GM12878 (cell line): ENCODE results near the gene PDE6D.

Experiments
- CHD1 ChIP-seq: IDR thresholded peaks from 2 replicates; pipeline ENCODE4 v1.6.1; 2012; ENCODE audit warnings: low read depth, low read length, improper control_type of control experiment
- CTCF ChIP-seq, 3 experiments: IDR thresholded peaks in 2 of 3; conservative IDR thresholded peaks in 1 of 3; 2 replicates each; pipeline ENCODE4 v1.5.1; 2011; ENCODE audit warnings: low read depth in 3 of 3, low read length in 3 of 3, mild to moderate bottlenecking in 3 of 3, control low read depth in 2 of 3, moderate library complexity in 2 of 3, inconsistent platforms in 1 of 3, mixed read lengths in 1 of 3; ENCODE audit not compliant: control insufficient read depth in 2 of 3, insufficient read depth in 1 of 3; ENCODE audit errors: extremely low read depth in 1 of 3
- EGR1 ChIP-seq, 2 experiments: IDR thresholded peaks; 1 replicate in 1 of 2; 2 replicates in 1 of 2; pipeline ENCODE4 v1.6.1; 2011 to 2012; ENCODE audit warnings: low read depth in 2 of 2, low read length in 2 of 2, borderline replicate concordance in 1 of 2, mild to moderate bottlenecking in 1 of 2, moderate library complexity in 1 of 2
- JUND ChIP-seq: IDR thresholded peaks from 2 replicates; pipeline ENCODE4 v1.6.1; 2012; ENCODE audit warnings: low read depth, mild to moderate bottlenecking, low read length, improper control_type of control experiment, moderate library complexity
- MTA3 ChIP-seq: IDR thresholded peaks from 2 replicates; pipeline ENCODE4 v1.6.1; 2012; ENCODE audit warnings: low read length, inconsistent platforms, borderline replicate concordance
- POLR2AphosphoS2 ChIP-seq: IDR thresholded peaks from 2 replicates; pipeline ENCODE4 v1.6.1; 2011; ENCODE audit warnings: low read depth, mild to moderate bottlenecking, low read length, improper control_type of control experiment, moderate library complexity
- RB1 ChIP-seq: fragments of 450-650 bp; formaldehyde crosslinking; IDR thresholded peaks from 2 replicates; pipeline ENCODE4 v1.6.1; 2017; ENCODE audit warnings: mild to moderate bottlenecking, borderline replicate concordance
- RCOR1 ChIP-seq: conservative IDR thresholded peaks from 2 replicates; pipeline ENCODE4 v1.6.1; 2012; ENCODE audit warnings: low read depth, low read length, improper control_type of control experiment
- YY1 ChIP-seq: IDR thresholded peaks from 2 replicates; pipeline ENCODE4 v1.6.1; 2011; ENCODE audit warnings: low read depth, mild to moderate bottlenecking, low read length

GRCh38 chr2:231816327-231817026 lies 35.4 kb upstream of the PDE6D start:
- TF ChIP-seq POLR2AphosphoS2 (no peak), YY1 (no peak), EGR1 (IDR thresholded peaks at IDR 0.05; ENCODE audit: borderline replicate concordance in 1 of 2, low read depth in 2 of 2, low read length in 2 of 2) (no peak), CTCF (IDR thresholded peaks at IDR 0.05 in 2 of 3, conservative IDR thresholded peaks at IDR 0.05 in 1 of 3; ENCODE audit: control insufficient read depth in 2 of 3, extremely low read depth in 1 of 3, insufficient read depth in 1 of 3, low read depth in 3 of 3, low read length in 3 of 3) (no peak), JUND (no peak), RB1 (no peak), RCOR1 (no peak), CHD1 (no peak), MTA3 (no peak)
